Measurements from ENCODE around the gene AADAT. TPM values are rescaled to one million over a fixed set of nuclear protein-coding genes. Genes with fewer than 3 reads are reported as not detected.

AADAT gene
- total and polyA plus RNA-seq, 2 of the 8 experiments (the other 6 are each of a cell fraction or from before 2014, with no cell fraction given), result 6.1 to 7.7 TPM

DNA sequence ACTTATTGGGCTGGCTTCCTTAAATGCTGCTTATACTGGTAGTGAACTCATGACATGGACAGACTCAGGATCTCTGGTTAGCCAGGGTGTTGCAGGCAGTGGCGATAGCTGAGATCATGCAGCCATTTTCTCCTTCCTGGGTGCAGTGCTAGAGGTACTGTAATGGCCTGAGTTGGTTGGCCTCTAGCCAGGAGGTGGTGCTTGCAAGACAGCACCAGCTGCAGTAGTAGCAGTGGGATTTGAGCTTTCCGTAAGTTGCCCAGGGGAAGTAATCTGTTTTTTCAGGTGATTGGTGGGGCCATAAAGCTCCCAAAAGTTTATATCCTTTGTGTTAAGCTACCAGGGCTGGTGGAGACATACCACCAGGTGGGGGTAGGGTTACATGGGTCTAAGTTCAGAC is 45.1 kb upstream of the AADAT start:
- Histone ChIP-seq H3K27ac (ENCODE audit: low read depth, low read length) (no peak overlapping the region), H2BK5ac (ENCODE audit: low read depth, low read length) (no peak overlapping the region), H3K23ac (ENCODE audit: insufficient read length) (no peak overlapping the region), H3K9me3 (ENCODE audit: insufficient read depth in 2 of 2, low read depth in 1 of 2, low read length in 1 of 2) (peaks cover 11 to 28% of the 10 kb centered on the region in 2 experiments), H2BK120ac (replicated peaks; ENCODE audit: low read depth, low read length) (no peak overlapping the region), H3K9ac (replicated peaks in 1 of 4; ENCODE audit: extremely low read depth in 1 of 4, low read depth in 3 of 4, low read length in 3 of 4) (no peak overlapping the region), H3K79me2 (ENCODE audit: control insufficient read depth in 1 of 2, insufficient read depth in 2 of 2, low read length in 2 of 2) (no peaks in the 10 kb centered on the region), H3K27me3 (replicated peaks in 1 of 4; ENCODE audit: control insufficient read depth in 3 of 4, extremely low read depth in 1 of 4, insufficient read depth in 3 of 4, low read length in 3 of 4) (no peaks in the 10 kb centered on the region), H3K4me3 (ENCODE audit: extremely low read depth in 1 of 4, insufficient read depth in 2 of 4, low read depth in 3 of 4, low read length in 4 of 4) (no peak overlapping the region), H2AFZ (ENCODE audit: low read length) (no peak overlapping the region), H3K36me3 (ENCODE audit: control insufficient read depth in 2 of 4, insufficient read depth in 4 of 4, low read length in 3 of 4) (no peaks in the 10 kb centered on the region; a peak in 1 of 8 replicates), H2BK20ac (ENCODE audit: low read length) (no peak overlapping the region), H3K79me1 (ENCODE audit: low read depth, low read length) (no peaks in the 10 kb centered on the region), H4K5ac (ENCODE audit: insufficient read length, low read depth, low read length) (no peak overlapping the region), H4K8ac (ENCODE audit: extremely low read depth, insufficient read depth, low read length) (no peak overlapping the region), H3K4me2 (ENCODE audit: insufficient read depth in 1 of 2, low read depth in 2 of 2, low read length in 2 of 2) (no peak overlapping the region), H2AK5ac (ENCODE audit: low read depth, low read length) (no peak overlapping the region), H2BK15ac (ENCODE audit: low read length) (no peak overlapping the region), H3K23me2 (ENCODE audit: low read depth, low read length) (no peaks in the 10 kb centered on the region; the same call in 1 of the 2 replicates), H3K18ac (ENCODE audit: extremely low read depth, low read length) (no peak overlapping the region), H3K4me1 (replicated peaks in 1 of 4; ENCODE audit: control insufficient read depth in 3 of 4, insufficient read depth in 4 of 4, low read length in 3 of 4) (no peaks in the 10 kb centered on the region; a peak in 1 of 7 replicates), H4K91ac (replicated peaks; ENCODE audit: insufficient read length, low read length) (no peak overlapping the region), H4K20me1 (replicated peaks in 1 of 2; ENCODE audit: control insufficient read depth in 1 of 2, insufficient read depth in 2 of 2, low read length in 2 of 2) (no peaks in the 10 kb centered on the region), H2BK12ac (ENCODE audit: low read depth, low read length) (no peak overlapping the region), H3K14ac (ENCODE audit: insufficient read length) (no peak overlapping the region), H3K56ac (replicated peaks; ENCODE audit: insufficient read length, low read depth, low read length) (no peak overlapping the region), H3K4ac (replicated peaks; ENCODE audit: insufficient read length, low read depth, low read length) (no peak overlapping the region)
- 95% methylated on average over 2 of the region's 2 CpGs; no CpG with 5 or more reads in 1 of the 2 experiments for WGBS, 2 experiments (ENCODE audit: extremely low coverage in 1 of 2, insufficient coverage in 1 of 2, insufficient read length in 1 of 2, insufficient replicate concordance in 2 of 2, low coverage in 1 of 2, low lambda C conversion rate in 2 of 2, missing lambda C conversion rate in 1 of 2)
- no peak for DNase-seq (ENCODE audit: low read depth in 1 of 2, low spot score in 2 of 2)
- POLR2A ChIA-PET (ENCODE audit: partially characterized antibody), result no interaction called here
- no peak for FAIRE-seq
- TF ChIP-seq, protein P1, sequence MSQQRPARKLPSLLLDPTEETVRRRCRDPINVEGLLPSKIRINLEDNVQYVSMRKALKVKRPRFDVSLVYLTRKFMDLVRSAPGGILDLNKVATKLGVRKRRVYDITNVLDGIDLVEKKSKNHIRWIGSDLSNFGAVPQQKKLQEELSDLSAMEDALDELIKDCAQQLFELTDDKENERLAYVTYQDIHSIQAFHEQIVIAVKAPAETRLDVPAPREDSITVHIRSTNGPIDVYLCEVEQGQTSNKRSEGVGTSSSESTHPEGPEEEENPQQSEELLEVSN (IDR thresholded peaks at IDR 0.05), result no peak
- no peak for TF ChIP-seq POLR2A (IDR thresholded peaks at IDR 0.05; ENCODE audit: control extremely low read depth in 1 of 2, low read depth in 2 of 2, low read length in 2 of 2)
- no peak for TF ChIP-seq RXRA (IDR thresholded peaks at IDR 0.05; ENCODE audit: insufficient read depth, low read depth, low read length)
- no peak for TF ChIP-seq FOSL1 (IDR thresholded peaks at IDR 0.05; ENCODE audit: insufficient read depth, low read depth, low read length)
- no peak for TF ChIP-seq NRF1 (IDR thresholded peaks at IDR 0.05; ENCODE audit: low read depth, low read length)
- TF ChIP-seq YY1 (IDR thresholded peaks at IDR 0.05; ENCODE audit: low read depth, low read length), result no peak
- no peak for TF ChIP-seq SP2 (IDR thresholded peaks at IDR 0.05; ENCODE audit: low read length)
- TF ChIP-seq EP300 (IDR thresholded peaks at IDR 0.05; ENCODE audit: borderline replicate concordance in 1 of 2, low read depth in 2 of 2, low read length in 2 of 2), result no peak
- no peak for TF ChIP-seq RBBP5 (IDR thresholded peaks at IDR 0.05; ENCODE audit: borderline replicate concordance, low read depth, low read length)
- TF ChIP-seq SUZ12 (IDR thresholded peaks at IDR 0.05; ENCODE audit: low read length), result no peak
- CTCF ChIA-PET (ENCODE audit: partially characterized antibody), result interaction anchor here (0.7 to 3.3 kb wide), 2 partner anchors 125 to 357 kb away, joined by 3 to 25 read pairs; no protein-coding TSS in a partner anchor

Data from H1 (cell line).